BE2C (cell line): ENCODE measurements around the gene CACNA1D.

Source experiments
- DNase-seq: peaks from one replicate; pipeline ENCODE4 v3.0.0-alpha.2; 2020
- H3K27me3 ChIP-seq: fragments of 250-450 bp; sonication (Bioruptor Pico); 2 replicates; pipeline ENCODE4 v1.5.1; 2020; ENCODE audit warnings: mild to moderate bottlenecking
- H3K36me3 ChIP-seq: fragments of 250-450 bp; sonication (Bioruptor Pico); 2 replicates; pipeline ENCODE4 v1.5.1; 2020; ENCODE audit warnings: mild to moderate bottlenecking
- H3K4me1 ChIP-seq: fragments of 250-450 bp; sonication (Bioruptor Pico); 2 replicates; pipeline ENCODE4 v1.5.1; 2020
- H3K4me3 ChIP-seq: 2 replicates; pipeline ENCODE4 v1.5.1; 2011; ENCODE audit warnings: low read depth, low read length
- H3K9me3 ChIP-seq: fragments of 250-450 bp; sonication (Bioruptor Pico); 2 replicates; pipeline ENCODE4 v1.5.1; 2020
- TF ChIP-seq, protein P1 (sequence below): IDR thresholded peaks from 2 replicates; pipeline ENCODE4 v1.5.1; 2012; ENCODE audit warnings: mild to moderate bottlenecking, low read depth, low read length

The CACNA1D gene

DNA sequence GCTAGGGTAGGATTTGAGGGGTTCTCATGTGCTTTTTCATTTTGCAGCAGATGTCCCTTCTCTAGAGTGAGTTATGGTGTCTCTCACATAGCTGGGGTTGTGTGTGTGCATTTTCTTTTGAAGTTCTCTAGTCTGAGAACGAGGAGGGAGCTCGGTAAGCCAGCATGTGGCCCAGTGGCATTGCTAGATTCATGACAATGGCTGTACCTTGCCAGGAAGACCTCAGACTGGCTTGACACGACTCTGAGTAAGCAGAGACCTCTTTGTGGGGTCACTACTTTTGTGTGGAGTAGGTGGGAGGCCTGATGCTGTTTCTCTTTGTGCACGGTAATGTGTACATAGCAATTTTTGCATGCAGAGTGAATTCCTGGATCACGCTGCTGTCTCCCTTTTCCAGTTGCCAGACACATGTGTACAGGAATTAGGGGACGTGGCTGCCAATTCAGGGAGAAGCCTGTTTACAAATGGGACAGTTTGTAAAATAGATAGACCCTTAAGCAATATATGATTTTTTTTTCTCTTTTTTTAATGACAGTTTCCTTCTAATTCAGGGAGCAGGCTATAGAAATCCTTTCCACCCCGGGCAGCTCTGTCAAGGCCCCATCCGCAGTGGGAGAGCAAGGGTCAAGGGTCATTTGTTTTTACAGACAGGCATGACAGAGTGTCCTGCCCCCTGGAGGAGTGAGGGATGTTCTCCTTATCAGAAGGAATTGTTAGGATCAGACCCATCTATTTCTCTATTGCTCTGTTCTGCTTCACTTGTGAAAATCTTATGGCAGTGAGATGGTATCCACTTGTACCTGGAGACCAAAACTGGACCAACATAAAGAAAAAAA lies 4.6 kb downstream of the CACNA1D start:
- Histone ChIP-seq H3K9me3 (no peaks in the 10 kb centered on the region), H3K4me3 (no peak overlapping the region), H3K4me1 (no peaks in the 10 kb centered on the region), H3K36me3 (no peaks in the 10 kb centered on the region), H3K27me3 (peaks cover 18% of the 10 kb centered on the region)
- DNase-seq: no peak
- TF ChIP-seq, protein P1, sequence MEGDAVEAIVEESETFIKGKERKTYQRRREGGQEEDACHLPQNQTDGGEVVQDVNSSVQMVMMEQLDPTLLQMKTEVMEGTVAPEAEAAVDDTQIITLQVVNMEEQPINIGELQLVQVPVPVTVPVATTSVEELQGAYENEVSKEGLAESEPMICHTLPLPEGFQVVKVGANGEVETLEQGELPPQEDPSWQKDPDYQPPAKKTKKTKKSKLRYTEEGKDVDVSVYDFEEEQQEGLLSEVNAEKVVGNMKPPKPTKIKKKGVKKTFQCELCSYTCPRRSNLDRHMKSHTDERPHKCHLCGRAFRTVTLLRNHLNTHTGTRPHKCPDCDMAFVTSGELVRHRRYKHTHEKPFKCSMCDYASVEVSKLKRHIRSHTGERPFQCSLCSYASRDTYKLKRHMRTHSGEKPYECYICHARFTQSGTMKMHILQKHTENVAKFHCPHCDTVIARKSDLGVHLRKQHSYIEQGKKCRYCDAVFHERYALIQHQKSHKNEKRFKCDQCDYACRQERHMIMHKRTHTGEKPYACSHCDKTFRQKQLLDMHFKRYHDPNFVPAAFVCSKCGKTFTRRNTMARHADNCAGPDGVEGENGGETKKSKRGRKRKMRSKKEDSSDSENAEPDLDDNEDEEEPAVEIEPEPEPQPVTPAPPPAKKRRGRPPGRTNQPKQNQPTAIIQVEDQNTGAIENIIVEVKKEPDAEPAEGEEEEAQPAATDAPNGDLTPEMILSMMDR: no peak

DNA sequence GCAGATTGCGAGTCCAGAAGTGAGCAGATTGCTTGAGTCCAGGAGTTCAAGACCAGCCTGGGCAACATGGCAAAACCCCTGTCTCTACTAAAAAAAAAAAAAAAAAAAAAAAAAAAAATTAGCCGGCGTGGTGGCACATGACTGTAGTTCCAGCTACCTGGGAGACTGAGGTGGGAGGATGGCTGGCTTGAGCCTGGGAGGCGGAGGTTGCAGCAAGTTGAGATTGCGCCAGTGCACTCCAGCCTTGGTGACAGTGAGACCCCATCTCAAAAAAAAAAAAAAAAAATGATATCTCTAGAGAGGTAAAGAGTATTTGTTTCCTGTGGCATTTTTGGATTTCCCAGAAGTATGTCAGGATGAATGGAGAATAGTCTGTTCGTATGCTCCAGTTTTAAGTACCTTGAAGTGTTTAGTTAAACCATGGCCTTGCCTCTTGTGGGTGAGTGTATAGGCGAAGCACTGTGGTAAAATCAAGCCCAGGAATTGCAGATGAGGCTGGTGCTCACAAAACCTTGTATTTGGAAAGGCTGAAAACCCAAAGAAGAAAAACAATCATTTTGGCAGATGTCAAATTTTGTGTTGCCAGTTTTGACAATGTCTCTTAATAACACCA lies 5.9 kb downstream of the CACNA1D start:
- Histone ChIP-seq H3K4me1 (no peaks in the 10 kb centered on the region), H3K9me3 (no peaks in the 10 kb centered on the region), H3K27me3 (peaks cover 11% of the 10 kb centered on the region), H3K4me3 (no peak overlapping the region), H3K36me3 (no peaks in the 10 kb centered on the region)
- TF ChIP-seq, protein P1: no peak
- no peak for DNase-seq

DNA sequence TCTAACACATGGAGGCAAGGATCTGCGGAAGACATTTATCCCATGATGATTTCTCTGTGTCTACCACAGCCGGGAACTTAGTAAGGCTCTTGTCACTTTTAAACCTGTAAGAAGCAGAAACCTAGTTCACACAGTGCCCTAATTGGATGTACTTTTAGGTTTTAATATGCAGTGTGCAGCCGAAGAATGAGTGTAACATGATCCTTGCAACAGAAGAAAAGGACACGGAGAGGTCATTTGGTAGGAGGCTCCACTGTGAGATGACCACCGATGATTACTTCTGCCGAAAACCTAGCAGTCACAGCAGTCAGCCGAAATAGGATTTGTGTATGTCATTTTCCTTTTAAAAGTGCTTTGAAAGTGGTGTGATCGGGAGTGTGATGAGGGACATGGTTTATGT lies 6.8 kb downstream of the CACNA1D start:
- Histone ChIP-seq H3K27me3 (peaks cover 2% of the 10 kb centered on the region), H3K4me3 (no peak overlapping the region), H3K4me1 (no peaks in the 10 kb centered on the region), H3K9me3 (no peaks in the 10 kb centered on the region), H3K36me3 (no peaks in the 10 kb centered on the region)
- TF ChIP-seq, protein P1: no peak
- no peak for DNase-seq

DNA sequence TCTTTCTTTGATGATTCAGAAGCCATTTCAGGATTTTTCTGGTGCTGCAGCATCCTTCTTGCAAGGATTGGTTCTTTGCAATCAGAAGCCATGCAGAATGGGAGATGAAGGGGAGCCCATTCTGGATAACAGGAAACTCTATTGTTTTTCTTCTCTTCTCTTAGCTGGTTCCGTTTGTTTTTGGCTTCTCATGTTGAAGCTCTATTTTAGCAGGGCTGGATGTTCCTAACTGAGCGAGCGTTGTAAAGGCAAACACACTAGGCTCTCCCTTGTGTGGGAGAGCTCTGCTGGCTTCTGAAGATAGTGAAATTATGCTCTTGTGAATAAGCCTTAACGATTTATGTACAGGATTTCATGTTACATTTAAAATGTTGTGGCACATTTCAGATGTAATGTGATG lies 8.3 kb downstream of the CACNA1D start:
- Histone ChIP-seq H3K9me3 (no peaks in the 10 kb centered on the region), H3K4me3 (no peak overlapping the region), H3K27me3 (no peaks in the 10 kb centered on the region), H3K4me1 (no peaks in the 10 kb centered on the region), H3K36me3 (no peaks in the 10 kb centered on the region)
- TF ChIP-seq, protein P1: no peak
- DNase-seq: no peak

DNA sequence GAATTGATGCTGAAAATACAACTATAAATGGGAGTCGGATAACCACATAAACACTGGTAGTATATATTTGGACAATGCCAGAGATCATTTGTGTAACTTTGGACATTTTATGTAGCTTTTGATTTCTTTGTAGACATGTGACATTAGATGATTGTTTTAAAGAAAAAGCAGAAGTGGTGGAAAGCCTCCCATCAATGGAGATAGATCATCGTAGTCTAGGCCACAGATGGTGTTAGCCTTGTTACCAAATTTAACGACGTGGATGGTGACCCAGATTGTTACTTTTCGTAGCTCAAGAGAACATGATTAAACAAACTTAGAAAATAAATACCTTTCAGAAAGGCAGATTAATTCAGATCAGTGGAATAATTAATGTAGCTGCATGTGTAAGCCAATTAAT lies 8.8 kb downstream of the CACNA1D start:
- Histone ChIP-seq H3K36me3 (no peaks in the 10 kb centered on the region), H3K4me1 (no peaks in the 10 kb centered on the region), H3K4me3 (no peak overlapping the region), H3K9me3 (no peaks in the 10 kb centered on the region), H3K27me3 (no peaks in the 10 kb centered on the region)
- TF ChIP-seq, protein P1: no peak
- DNase-seq: no peak
